Hepatocyte (in vitro differentiated cells): ENCODE measurements around the gene TRNP1.

Experiments
- EZH2 ChIP-seq: fragments of 200-600 bp; sonication (generic); IDR thresholded peaks from 2 replicates; pipeline ENCODE4 v1.6.1; 2016; ENCODE audit warnings: antibody characterized with exemption, mild to moderate bottlenecking, borderline replicate concordance
- EZH2phosphoT487 ChIP-seq: fragments of 200-600 bp; sonication (generic); IDR thresholded peaks from one replicate; pipeline ENCODE4 v1.6.1; 2018; ENCODE audit warnings: antibody characterized with exemption, mild to moderate bottlenecking, low read depth, moderate library complexity; ENCODE audit not compliant: unreplicated experiment, severe bottlenecking
- TF ChIP-seq, protein P1 (sequence below): fragments of 200-600 bp; sonication (generic); IDR thresholded peaks from 2 replicates; pipeline ENCODE4 v1.5.1; 2016; ENCODE audit warnings: antibody characterized with exemption, mild to moderate bottlenecking; ENCODE audit not compliant: poor library complexity

DNA sequence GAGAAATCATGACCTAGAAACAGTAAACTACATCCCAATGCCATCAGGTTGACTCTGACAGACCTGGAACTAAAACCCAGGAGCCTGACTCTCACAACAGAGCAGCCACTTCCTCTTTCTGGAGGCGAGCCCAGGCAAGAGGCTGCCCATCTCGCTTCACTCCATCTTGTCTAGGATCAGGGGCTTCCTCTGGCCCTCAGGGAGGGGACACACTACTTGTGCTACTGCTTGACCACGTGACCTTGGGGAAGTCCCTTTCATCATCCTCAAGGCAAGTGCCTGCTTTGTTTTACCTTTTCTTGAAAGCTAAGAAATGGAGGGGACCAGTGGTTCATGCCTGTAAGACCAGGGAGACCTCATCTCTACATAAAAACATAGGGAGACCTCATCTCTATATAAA is 21.8 kb downstream of the TRNP1 start:
- TF ChIP-seq, protein P1, sequence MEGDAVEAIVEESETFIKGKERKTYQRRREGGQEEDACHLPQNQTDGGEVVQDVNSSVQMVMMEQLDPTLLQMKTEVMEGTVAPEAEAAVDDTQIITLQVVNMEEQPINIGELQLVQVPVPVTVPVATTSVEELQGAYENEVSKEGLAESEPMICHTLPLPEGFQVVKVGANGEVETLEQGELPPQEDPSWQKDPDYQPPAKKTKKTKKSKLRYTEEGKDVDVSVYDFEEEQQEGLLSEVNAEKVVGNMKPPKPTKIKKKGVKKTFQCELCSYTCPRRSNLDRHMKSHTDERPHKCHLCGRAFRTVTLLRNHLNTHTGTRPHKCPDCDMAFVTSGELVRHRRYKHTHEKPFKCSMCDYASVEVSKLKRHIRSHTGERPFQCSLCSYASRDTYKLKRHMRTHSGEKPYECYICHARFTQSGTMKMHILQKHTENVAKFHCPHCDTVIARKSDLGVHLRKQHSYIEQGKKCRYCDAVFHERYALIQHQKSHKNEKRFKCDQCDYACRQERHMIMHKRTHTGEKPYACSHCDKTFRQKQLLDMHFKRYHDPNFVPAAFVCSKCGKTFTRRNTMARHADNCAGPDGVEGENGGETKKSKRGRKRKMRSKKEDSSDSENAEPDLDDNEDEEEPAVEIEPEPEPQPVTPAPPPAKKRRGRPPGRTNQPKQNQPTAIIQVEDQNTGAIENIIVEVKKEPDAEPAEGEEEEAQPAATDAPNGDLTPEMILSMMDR, result no peak
- TF ChIP-seq EZH2, result no peak
- no peak for TF ChIP-seq EZH2phosphoT487
